GM19238 (cell line): ENCODE measurements around the gene DNAJC6.
"Not testable (repeated sequence)": the region's sequence is repeated elsewhere in the genome, so short reads cannot be mapped to it uniquely, and the experiment has no call there.

ENCODE experiments used
- DNase-seq: peaks from one replicate; pipeline ENCODE4 v3.0.0; 2011; ENCODE audit warnings: low spot score; ENCODE audit not compliant: insufficient read length

DNAJC6 gene

DNA sequence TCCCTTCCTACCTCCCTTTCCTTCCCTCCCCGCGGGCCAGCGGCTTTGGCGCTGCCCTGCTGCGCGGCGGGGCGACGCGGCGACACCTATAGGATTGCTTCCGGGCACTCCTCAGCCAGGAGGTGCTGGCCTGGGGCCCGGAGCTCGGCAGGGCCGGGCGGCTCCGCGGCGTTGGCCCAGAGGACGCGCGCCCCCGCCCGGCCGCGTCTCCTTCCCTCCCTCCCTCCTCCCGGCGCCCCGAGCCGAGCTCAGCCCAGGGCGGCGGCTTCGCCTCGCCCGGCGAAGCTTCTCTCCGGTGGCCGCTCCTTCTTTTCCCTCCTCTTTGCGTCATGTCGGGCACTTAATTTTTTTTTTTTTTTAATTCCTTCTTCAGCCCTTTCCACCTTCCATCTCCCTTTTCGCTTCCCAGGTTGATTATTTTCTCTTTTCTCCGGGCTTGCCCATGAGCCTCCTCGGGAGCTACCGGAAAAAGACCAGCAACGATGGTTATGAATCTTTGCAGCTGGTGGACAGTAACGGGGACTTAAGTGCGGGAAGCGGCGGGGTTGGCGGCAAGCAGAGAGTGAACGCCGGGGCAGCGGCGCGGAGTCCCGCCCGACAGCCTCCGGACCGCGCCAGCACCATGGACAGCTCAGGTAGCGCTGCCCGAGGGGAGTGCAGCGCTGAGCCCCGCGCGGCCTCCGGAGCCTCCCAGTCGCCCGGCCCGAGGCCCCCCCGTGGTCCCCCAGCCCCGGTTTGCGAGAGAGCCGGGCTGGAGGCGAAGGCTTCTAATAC lies at the start of gene DNAJC6:
Gene DNAJC6 (plus strand): TSS at position 240 of the 774 bp plus-strand sequence. CDS start 203 bp downstream, at position 443.
- peak; percentile 37 for DNase-seq

DNA sequence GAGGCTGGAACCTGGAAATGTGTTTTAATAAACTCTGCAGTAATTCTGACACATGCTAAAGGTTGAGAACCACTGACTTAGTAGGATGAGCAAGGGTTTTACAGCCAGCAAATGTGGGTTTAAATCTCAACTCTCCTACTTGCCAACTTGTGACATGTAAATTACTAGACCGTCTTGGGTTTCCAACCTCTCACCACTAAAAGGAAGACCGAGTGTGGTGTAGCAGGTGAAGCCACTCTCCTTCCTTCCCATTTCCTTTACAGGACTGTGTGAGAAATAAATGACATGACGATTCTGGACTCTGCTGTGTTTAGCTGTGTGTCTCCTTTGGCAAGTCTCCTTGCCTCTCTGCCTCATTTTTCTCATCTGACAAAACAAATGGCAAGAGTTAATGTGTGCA lies 49.5 kb upstream of the DNAJC6 start:
- no peak for DNase-seq

DNA sequence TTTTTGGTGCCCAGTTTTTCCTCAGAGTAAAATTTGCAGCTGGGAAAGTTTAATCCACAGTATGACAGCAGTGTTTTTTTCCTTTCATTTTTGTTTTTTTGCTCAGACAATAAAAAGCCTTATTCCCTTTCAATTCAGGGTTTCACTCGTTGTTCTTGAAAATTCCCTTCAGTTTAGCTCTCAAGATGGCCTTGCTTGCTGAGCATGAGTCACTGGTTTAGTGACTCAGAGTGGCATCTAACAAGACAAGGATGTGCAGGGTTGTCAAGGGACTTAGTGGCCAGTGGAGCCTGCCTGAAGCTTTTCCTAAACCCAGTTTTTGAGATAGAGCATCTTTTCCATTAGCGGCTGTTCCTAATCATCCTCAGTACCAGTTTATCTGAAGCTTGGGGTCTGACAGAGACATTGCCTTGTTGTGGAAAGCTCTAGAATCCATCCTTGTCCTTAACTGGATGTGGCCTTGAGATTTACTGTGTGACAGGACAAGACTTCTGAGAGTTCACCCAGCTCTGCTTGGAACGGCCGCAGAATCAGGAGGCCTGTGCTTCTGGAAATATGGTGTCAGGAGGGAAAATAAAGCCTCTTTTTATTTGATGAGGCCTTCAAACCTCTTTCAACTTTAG lies 48.4 kb upstream of the DNAJC6 start:
- DNase-seq: no peak

DNA sequence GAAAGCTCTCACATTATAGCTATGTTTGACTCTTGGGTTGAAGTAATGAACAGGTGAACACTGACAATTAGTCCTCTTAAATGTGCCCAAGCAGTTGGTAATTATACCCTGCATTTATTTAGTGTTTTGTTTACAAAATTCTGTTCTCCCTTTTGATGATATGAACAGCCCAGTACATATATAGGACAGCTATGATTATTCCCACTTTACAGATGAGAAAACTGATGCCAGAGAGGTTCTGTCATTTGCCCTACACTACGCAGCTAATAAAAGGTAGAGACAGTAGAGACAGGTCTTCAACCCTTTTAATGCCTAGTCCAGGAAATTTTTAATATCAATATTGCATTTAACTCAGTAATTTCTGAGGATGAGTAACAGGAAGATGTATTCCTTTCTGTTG lies 46.1 kb upstream of the DNAJC6 start:
- DNase-seq: no peak

DNA sequence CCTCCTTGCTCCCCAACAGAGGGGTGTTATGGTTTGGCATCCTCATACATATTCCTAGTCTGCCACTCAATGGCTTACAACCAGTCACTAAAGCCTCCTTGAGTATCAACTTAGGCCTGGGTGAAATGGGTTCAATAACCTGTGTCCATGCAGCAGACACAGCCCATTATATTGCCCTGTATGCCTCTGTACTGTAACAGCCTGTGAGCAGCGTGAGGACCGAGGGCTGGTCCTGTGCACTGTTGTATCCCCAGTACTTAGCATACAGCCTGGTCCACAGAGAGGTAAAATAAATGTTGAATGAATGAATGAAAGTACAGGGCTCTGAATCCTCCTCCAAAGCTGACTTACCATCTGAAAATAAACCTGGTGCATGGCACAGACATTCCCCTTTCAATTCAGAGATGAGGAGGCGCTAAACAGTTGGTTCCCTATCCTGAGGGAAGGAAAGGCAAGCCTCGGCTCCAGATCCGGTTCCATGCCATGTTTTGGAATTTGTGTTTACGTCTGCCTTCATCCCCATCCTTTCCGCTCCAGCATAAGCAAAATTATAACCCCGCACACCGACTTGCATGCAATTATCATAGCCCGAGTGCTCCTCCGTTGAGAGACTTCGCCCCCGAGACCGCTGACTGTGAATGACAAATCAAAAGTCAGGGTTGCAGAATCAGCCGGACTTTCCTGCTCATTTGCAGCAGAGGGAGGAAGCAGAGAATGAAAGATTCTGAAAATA lies 45.0 kb upstream of the DNAJC6 start:
- no peak for DNase-seq

DNA sequence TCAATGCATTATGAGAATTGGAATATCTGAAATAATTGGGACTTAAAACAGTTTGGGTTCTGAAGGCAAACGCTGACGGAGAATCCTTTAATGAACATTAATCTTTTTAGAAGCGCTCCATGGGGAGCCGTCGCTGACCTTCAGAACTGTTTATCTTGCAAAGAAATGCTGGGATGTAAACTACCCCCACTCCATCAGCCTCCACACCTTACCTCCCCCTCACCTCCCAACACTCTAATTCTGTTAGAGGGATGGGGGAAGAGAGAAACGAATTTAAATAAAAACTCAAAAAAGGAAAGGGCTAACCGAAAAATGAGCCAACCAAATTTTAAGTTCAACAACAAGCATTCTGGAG lies 44.1 kb upstream of the DNAJC6 start:
- no peak for DNase-seq

DNA sequence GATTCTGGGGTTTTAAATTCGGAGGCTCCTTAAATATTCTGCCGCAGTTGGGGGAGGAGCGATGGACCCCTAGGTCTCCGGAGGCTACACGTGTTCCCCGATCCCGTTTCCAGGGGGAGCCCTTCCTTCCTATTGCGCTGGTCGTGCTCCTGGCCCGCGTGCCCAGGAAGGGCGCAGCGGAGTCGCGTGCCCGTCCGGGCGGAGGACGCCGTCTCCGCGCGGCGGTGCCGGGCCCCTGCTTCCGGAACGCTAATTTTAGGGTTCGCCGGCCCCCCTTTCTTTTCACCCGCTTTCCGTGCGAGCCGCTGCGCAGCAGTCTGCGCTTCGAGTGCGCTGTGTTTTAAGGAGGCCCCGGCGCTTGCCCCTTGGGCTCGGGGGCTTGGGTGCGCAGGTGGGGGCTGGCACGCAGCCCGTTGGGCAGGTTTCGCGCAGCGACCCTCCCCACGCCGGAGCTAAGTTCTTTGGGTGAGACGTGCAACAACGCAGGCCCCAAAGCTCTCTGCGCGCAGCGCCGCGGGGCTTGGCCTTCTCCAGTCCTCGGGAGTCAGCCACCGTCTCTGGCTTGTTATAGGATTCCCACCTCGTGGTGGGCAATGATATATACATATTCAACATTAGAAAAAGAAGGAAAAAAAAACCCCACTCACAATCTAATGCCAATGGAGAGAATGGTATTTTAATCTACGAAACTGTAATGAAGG lies 43.5 kb upstream of the DNAJC6 start:
- no peak for DNase-seq

DNA sequence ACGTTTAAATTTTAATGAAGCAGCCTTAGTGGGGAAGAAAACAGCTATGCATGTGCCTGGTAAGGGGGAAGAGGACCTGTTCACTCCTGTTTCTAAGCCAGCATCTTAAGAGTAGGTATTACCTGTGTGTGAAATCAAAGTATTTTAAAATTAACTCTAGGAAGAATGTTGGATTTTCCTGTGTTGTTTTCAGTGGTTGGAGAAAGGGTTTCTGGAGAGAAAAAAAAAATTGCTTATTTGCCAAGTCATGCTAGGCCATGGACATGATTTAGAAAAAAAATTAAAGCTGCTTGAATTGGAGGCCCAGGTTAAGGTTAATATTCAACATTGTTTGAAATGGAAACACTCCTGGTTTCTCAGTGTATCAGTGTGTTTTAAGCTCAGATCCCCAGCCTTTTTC lies 42.9 kb upstream of the DNAJC6 start:
- DNase-seq: no peak

DNA sequence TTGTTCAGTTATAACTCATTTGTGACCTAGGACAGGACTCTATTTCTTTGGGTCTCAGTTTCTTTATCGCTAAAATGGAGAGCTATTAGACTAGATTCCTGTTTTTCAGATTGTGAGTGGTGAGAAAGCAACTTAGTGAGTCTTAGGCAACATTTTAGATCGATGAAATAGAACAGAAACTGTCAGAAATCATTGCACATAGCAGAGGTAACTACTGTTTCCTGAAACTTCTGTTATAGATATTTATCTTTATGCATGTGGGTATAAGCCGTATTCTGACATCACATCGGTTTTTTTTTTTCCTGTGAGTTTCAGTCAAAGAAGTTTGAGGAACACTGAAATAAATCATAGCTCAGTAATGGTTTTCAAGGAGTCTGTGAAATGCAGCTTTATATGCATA lies 42.1 kb upstream of the DNAJC6 start:
- no peak for DNase-seq

DNA sequence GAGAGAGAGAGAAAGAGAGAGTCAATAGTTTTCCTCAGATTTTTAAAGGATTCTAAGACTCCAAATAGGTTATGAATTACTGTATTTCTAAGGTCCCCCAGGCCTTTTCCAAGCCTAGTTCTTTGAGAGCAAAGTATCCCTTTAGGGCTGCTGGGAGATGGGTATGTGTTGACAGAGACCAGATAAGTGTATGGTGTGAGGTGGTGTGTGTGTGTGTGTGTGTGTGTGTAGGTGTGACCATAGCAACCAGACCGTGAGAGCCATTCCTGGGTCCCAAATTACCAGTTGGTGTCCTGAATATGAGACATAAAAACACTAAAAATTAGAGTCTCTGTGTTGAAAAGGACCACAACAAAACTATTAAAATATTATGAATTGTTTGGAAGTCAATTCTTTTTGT lies 41.7 kb upstream of the DNAJC6 start:
- DNase-seq: no peak

DNA sequence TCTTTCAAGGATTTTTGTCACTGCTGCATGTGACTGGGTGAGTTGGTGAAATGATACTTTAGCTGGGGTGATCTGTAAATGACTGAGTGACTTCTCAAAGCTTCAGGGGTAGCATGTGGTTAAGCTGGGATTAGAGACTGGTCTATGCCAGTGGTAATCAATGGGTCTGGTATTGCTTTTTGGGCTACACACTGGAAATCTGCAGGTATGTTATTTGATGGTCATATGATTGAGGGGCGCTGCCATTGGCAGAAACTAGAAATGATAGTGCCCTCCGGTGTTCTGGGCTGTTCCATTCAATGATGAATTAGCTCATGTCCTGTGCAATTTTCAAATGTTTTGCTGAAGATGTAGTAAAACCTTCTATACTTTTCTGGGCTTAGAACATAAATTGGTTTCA lies 39.7 kb upstream of the DNAJC6 start:
- no peak for DNase-seq

DNA sequence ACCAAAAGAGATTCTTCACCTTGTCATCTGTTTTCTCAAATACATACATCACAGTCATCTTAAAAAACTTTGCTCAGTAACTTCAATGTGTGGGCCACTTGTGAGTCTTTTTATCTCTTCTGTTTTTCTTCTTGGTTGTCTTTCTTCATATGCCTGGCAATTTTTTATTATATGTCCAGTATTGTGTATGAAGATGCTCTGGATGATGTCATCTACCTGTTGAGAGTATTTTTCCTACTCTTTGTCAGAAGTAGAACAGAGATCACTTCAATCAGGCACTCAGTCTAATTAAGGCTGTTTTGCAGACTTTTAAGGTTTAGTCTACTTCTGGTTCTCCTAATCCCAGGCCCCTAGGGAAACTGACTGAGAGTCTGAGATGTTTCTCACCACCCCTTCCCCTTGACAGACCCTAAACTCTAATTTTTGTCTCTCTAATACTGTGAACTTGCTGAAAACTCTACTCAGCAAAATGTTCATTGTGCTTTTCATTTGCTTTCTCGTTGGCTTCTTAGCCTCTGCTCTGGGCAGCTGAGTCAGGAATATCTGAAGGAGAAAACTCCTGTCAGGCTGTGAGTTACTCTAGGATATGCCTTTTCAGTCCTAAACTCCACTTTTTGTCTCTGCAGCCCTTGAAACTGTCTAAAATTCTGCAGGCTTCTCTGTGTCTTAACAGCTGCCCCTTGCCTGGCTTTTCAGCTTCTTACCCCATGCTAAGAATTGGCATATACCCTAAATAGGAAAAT lies 33.0 kb upstream of the DNAJC6 start:
- no peak for DNase-seq

DNA sequence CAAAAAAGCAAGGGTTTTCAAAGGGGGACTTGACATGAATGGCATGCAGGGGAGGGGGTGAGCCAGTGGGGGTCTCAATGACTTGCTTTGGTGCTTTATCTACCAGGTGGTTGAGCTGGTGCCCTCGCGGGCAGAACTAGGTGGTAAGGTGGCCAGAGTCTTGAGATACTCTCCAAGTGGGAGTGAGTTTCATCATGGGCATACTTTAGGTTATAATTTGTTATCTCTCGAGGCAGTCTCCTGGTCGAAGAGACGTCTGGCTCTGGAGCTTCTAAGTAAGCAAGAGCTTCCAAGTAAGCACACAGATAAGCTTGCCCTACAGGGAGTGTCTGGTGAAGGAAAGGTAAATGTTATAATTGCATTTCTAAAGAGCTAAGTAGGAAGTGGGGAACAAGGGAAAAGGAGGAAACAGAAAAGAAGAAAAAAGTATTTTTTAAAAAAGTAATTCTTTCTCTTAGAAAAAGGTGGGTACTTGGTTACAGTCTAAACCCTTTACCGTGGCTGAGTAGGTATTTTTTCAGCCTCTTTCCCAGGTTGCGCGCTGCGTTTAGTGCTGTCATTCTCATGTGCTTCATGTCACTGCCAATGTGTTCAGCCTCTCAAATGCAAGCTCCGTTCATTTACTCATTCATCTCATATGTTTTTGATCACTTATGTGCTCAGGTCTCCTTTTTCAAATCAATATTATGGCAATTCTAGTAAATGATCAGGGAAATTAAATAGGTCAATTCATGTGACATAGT lies 31.6 kb upstream of the DNAJC6 start:
- no peak for DNase-seq

DNA sequence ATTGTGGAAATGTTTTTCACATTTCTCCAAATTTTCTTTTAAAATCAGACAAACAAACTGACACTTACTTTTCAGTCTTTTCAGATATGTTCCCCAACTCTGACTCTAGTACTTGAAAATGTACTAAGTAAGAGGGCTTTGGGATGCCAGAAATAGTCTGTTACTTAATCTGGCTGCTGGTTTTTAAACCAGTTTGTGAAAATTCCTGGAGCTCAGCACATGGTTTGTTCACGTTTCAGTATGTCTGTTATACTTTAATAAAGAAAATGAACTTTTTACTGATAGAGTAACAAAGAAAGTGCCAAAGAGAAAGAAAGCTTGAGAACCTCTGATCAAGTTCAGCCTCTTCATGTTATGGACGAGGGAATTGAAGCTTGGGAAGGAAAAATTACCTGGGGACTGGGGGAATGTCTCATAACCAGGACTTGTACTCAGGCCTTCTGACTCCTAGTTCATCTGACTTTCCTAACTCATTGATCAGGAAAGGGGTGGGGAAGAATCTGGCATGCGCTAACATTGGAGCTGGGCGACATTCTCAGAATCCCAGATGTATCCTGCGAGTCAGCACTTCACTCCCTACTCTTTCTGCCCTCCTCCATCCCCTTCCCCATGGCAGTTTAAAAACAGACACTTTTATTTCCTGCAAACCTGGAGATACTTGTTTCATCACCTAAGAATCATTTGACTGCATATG lies 30.8 kb upstream of the DNAJC6 start:
- no peak for DNase-seq

DNA sequence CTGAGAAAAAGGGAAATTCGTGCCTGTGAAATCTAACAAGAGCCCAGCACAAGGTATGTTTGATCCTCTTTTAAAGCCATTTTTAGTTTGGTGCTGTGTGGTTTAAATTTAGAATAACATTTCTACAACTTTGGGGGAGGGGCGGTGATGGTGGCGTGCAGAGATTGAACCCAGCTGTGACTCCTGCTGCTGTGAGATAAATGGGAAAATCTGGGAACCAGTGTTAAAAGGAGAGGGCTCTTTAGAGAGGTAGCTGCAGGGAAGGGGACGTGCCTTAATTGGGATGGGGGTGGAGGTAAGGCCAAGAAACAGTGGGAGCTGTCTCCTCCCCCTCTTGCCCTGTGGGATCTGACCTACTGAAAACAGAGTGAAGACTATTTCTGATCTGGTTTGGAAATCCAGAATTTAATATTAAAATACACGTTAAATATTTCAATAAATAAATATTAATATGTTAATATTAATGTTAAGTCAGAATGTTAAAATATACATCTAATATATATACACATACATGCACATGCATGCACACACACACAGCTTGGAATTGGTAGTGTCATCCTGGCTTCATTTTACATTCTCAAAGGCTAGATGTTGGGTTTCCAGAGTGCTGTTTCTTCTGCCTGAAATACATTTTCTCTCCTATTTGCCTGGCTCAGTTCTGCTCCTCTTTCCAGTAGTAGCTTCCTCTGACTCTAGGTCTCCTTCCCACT lies 30.1 kb upstream of the DNAJC6 start:
- DNase-seq: no peak

DNA sequence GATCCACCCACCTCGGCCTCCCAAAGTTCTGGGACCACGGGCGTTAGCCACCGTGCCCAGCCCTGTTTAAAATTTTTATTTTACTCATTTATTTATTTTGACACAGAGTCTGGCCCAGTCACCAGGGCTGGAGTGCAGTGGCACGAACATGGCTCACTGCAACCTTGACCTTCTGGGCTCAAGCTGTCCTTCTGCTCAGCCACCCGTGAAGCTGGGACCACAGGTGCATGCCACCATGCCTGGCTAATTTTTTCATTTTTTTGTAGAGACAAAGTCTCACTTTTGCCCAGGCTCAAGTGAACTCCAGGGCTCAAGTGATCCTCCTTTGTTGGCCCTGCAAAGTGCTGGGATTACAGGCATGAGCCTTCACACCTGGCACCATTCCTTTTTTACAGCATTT lies 27.5 kb upstream of the DNAJC6 start:
- DNase-seq: no peak

DNA sequence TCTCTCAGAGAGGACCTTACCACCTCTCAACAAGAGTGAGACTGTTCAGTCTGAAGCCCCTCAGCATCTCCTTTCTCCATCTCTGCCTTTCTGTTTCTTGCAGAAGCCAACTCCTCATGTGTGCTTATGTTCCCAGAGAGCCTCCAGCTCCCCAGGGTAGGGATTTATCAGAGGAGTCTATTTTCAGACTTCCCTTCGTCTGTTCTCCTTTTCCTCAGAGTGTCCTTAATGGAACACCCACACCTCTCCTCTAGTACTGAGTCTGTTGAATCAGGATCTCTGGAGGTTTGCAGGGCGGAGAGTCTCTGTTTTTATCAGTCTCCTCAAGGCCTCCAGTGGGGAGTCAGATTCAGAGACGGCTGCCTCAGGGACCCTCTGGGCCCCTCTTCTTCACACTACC lies 25.1 kb upstream of the DNAJC6 start:
- no peak for DNase-seq

DNA sequence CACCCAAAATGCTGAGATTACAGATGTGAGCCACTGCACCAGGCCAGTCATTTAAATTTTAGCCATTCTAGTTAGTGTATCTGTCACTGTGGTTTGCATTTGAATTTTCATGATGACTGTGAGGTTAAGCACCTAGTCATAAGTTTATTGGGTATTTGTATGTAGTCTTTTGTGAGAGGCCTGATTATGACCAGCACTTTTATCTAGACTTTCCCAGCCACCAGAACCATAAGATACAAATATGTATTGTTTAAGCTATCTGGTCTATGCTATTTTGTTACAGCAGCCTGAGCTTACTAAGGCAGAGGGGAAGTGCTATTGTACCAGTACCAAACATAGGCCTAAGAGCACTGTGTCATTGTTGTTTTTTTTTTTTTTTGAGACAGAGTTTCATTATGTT lies 19.9 kb upstream of the DNAJC6 start:
- DNase-seq: no peak

DNA sequence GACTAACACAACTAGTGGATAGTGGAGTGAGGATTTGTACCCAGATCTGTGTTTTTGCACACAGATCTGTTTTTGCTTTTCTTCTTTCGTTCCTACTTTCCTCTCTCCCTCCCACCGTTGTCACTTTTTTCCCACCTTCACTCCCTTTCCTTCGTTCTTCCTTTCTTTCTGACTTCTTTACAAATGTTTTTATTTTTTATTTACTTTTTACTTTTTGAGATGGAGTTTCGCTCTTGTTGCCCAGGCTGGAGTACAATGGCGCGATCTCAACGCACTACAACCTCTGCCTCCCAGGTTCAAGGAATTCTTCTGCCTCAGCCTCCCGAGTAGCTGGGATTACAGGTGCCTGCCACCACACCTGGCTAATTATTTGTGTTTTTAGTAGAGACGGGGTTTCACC lies 17.5 kb upstream of the DNAJC6 start:
- not testable (repeated sequence) for DNase-seq
